ENCODE data around the gene ISCU. TPM values are rescaled to one million over a fixed set of nuclear protein-coding genes. Genes with fewer than 3 reads are reported as not detected.
A peak's percentile ranks its signal among the peaks of the same experiment; 100 is the strongest.

Gene ISCU
- 90.0 and 97.5 TPM in 2 replicates for total RNA-seq
- 136 and 158 TPM in 2 replicates for polyA plus RNA-seq

GRCh38 chr12:108562348-108563135 lies at the start of gene ISCU:
Gene ISCU (plus strand): TSS chr12:108562596. CDS start chr12:108562623, 27 bp downstream.
- H3K9me3 ChIP-seq (ENCODE audit: low read depth) = no peaks in the 10 kb centered on the region
- H3K4me3 ChIP-seq = peak within 1 kb of the TSS; percentile 92
- DNase-seq (ENCODE audit: low read depth in 1 of 2, low spot score in 1 of 2) = peak; percentile 98 to 99
- TF ChIP-seq CTCF (IDR thresholded peaks at IDR 0.05; ENCODE audit: low read depth, low read length) = no peak
- H3K27ac ChIP-seq = peak within 1 kb of the TSS; percentile 93
- no peaks in the 10 kb centered on the region for H3K4me1 ChIP-seq (ENCODE audit: low read depth)
- H3K27me3 ChIP-seq = no peaks in the 10 kb centered on the region
- H3K36me3 ChIP-seq = peaks cover 32% of the 10 kb centered on the region

DNA sequence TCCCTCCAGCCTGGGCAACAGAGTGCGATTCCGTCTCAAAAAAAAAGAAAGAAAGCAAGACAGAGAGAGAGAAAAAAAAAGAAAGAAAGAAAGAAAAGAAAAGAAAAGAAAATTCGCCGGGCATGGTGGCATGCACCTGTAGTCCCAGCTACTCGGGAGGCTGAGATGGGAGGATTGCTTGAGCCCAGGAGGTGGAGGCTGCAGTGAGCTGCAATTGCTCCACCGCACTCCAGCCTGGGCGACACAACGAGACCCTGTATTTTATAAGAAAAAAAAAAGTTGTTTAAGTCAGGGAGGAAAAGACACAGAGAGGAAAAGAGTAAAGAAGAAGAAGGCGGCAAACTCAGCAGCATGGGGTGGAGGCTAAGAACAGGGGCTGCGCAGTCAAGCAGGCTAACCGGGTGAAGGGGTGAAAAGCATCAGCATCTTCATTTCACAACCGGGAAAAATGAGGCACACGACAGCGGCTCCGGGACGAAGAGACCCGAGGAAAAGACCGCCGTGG lies 47.9 kb upstream of the ISCU start:
- Histone ChIP-seq H3K27ac (no peak overlapping the region), H3K27me3 (no peaks in the 10 kb centered on the region), H3K9me3 (ENCODE audit: low read depth) (no peaks in the 10 kb centered on the region), H3K36me3 (peaks cover 4% of the 10 kb centered on the region), H3K4me1 (ENCODE audit: low read depth) (peaks cover 3% of the 10 kb centered on the region), H3K4me3 (peak overlapping the region; percentile 80)
- TF ChIP-seq CTCF (IDR thresholded peaks at IDR 0.05; ENCODE audit: low read depth, low read length) = no peak
- no peak for DNase-seq (ENCODE audit: low read depth in 1 of 2, low spot score in 1 of 2)

- H3K4me3 ChIP-seq = peak within 1 kb of the TSS; percentile 80
- peaks cover 9% of the 10 kb centered on the region for H3K36me3 ChIP-seq
- peak; percentile 98 to 100 for DNase-seq (ENCODE audit: low read depth in 1 of 2, low spot score in 1 of 2)
- no peaks in the 10 kb centered on the region for H3K27me3 ChIP-seq
- H3K9me3 ChIP-seq (ENCODE audit: low read depth) = no peaks in the 10 kb centered on the region
- H3K4me1 ChIP-seq (ENCODE audit: low read depth) = peaks cover 3% of the 10 kb centered on the region
- H3K27ac ChIP-seq = peak within 1 kb of the TSS; percentile 63
- TF ChIP-seq CTCF (IDR thresholded peaks at IDR 0.05; ENCODE audit: low read depth, low read length) = no peak
These were observed 47.2 kb upstream of the ISCU start, which contains the start of gene FICD for GRCh38 chr12:108514973-108515814. Gene FICD (plus strand): TSS chr12:108515277. CDS start chr12:108516973, 1,696 bp downstream.

DNA sequence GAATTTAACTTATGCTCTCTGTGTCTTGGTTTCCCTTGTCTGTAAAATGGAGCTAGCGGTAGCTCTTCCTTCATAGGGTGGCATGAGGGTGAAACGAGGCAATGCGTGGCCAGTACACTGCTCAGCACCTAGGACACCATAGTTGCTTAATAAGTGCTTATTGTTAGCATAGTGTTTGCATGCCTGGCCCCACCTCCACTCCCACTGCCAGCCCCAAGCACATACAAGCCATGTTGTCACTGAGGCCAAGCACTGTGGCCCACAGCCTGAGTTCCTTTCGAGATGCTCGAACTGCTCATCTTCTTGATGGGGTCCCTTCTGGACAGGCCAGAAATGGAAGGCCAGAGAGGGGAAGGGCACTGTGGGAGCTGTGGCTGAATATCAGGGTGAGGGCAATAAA lies 46.5 kb upstream of the ISCU start:
- no peaks in the 10 kb centered on the region for H3K27me3 ChIP-seq
- TF ChIP-seq CTCF (IDR thresholded peaks at IDR 0.05; ENCODE audit: low read depth, low read length) = no peak
- H3K4me3 ChIP-seq = peak overlapping the region; percentile 80
- no peak overlapping the region for H3K27ac ChIP-seq
- peaks cover 3% of the 10 kb centered on the region for H3K4me1 ChIP-seq (ENCODE audit: low read depth)
- no peaks in the 10 kb centered on the region for H3K9me3 ChIP-seq (ENCODE audit: low read depth)
- peak in 1 of 2 donors; percentile 6 for DNase-seq (ENCODE audit: low read depth in 1 of 2, low spot score in 1 of 2)
- H3K36me3 ChIP-seq = peaks cover 16% of the 10 kb centered on the region

DNA sequence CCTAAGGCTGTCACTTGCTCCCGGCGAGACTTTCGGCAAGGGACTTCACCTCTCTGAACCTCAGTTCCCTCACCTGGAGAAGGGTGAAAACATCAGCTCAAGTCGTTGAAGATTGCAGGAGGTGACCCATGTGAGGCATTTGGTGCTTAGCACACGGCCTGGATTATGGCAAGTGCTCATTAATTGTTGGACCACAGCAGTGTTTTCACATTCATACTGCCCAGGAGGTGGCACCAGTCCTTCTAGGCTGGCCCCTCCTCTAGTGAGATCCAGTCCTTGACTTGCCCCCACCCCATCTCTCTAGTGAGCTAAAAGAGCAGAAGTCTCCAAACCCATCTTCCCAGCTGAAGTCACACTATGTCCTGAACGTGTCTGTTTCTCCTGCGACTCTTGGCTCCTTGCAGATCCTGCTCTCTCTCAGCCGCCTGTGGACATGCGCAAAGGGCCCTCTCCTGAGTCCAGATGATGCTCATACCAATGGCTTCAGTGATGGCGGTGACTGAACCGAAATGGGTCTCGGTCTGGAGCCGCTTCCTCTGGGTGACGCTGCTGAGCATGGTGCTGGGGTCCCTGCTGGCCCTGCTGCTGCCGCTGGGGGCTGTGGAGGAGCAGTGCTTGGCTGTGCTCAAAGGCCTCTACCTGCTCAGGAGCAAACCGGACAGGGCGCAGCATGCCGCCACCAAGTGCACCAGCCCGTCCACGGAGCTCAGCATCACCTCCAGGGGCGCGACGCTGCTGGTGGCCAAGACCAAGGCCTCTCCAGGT lies 45.7 kb upstream of the ISCU start:
- no peak overlapping the region for H3K4me3 ChIP-seq
- H3K4me1 ChIP-seq (ENCODE audit: low read depth) = peaks cover 3% of the 10 kb centered on the region
- H3K27me3 ChIP-seq = no peaks in the 10 kb centered on the region
- no peak for TF ChIP-seq CTCF (IDR thresholded peaks at IDR 0.05; ENCODE audit: low read depth, low read length)
- H3K27ac ChIP-seq = no peak overlapping the region
- peak in 1 of 2 donors; percentile 14 for DNase-seq (ENCODE audit: low read depth in 1 of 2, low spot score in 1 of 2)
- peaks cover 23% of the 10 kb centered on the region for H3K36me3 ChIP-seq
- no peaks in the 10 kb centered on the region for H3K9me3 ChIP-seq (ENCODE audit: low read depth)
